Myocyte (in vitro differentiated cells): ENCODE measurements around the gene MYMX. TPM values are rescaled to one million over a fixed set of nuclear protein-coding genes. Genes with fewer than 3 reads are reported as not detected.
"Not testable (repeated sequence)": the region's sequence is repeated elsewhere in the genome, so short reads cannot be mapped to it uniquely, and the experiment has no call there.

Experiments used
- DNase-seq: peaks from one replicate; pipeline ENCODE4 v3.0.0-alpha.2; 2012; ENCODE audit warnings: low read depth
- total RNA-seq: library from RNA; depleted of rRNA; stranded (reverse); fragments of >200 nt; gene quantifications from 2 replicates; pipeline ENCODE4 v1.2.3, GENCODE V29; 2014

MYMX gene
- total RNA-seq, 1 donor from 2014 or later = 109 TPM

DNA sequence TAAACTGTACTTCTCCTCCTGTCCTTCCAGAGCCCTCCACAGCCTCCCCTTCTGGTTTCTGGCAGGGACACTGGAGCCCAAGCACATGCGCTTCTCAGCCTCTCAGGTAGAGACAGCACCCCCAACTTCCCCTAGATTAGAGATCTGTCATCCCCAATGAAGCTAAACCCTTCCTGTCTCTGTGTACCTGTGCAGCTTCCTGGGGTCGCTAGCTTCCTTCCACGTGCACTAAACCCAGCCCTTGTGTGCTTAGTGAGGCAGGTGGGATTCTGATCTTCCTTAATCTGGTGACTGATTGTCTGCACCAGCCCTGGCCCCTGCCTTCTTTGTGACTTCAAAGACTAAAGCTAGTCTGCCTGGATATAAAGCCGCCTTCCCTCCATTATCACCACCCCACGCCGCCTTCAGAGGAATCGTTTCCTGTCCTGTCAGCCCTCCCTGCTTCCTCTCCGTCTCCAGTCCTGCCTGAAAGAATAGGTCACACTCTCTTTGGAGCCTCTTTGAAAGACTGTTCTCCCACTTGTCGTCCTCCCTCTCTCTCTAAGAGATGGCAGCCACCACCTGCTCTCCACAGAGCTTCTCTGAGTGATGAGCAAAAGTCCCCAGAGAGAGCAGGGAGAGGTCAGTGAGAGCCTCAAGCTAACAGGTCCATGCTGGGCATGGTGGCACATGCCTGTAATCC, 30.6 kb upstream of the MYMX start:
- peak; percentile 72 for DNase-seq

DNA sequence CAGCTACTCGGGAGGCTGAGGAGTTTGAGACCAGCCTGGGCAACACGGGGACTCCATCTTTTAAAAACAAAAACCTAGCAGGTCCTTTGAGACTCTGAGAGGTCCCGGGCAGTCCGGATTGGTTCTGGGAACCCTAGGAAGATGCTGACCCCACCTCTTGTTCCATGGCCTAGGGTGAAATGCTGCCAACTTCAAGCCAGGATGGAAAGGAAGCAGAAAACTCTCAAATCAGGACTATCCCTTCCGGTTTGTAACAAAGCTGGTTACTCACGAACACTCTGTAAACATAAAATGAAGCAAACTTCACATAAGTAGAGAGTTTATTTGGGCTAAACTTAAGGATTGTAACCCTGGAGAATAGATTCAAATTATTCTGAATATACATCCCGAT, 30.1 kb upstream of the MYMX start:
- no peak for DNase-seq

DNA sequence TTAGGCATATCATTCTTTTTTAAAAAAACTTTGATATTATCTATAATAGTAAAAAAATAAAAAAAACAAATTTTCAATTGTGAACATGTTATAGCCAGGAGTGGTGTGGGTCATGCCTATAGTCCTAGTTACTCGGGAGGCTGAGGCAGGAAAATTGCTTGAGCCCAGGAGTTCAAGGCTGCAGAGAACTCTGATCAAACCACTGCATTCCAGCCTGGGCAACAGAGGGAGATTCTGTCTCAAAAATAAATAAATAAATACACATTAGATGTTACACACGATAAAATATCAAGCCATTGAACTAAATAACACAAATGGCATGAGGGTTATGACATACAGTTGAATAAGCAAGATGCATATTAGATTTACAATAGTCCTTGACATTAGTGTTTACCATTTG, 27.9 kb upstream of the MYMX start:
- no peak for DNase-seq

- DNase-seq = no peak
These were observed 27.5 kb upstream of the MYMX start for GRCh38 chr6:44189257-44189656.

DNA sequence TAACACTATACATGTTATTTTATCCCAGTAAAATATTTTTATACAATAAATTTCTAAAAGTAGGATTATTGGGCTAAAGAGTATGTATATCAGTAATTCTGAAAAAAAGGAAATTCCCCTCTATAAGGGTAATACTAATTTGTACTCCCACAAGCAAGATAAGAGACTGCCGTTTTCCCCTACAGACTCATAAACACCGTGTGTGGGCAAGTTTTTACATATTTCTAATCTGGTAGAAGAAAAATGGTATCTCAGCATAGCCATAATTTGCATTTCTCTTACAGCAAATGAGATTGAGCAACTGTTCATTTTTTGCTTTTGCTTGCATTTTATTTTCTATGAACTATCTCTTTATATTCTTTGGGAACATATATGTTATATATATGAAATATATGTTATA, 26.0 kb upstream of the MYMX start:
- no peak for DNase-seq

GRCh38 chr6:44192428-44193041, 24.2 kb upstream of the MYMX start:
- no peak for DNase-seq

DNA sequence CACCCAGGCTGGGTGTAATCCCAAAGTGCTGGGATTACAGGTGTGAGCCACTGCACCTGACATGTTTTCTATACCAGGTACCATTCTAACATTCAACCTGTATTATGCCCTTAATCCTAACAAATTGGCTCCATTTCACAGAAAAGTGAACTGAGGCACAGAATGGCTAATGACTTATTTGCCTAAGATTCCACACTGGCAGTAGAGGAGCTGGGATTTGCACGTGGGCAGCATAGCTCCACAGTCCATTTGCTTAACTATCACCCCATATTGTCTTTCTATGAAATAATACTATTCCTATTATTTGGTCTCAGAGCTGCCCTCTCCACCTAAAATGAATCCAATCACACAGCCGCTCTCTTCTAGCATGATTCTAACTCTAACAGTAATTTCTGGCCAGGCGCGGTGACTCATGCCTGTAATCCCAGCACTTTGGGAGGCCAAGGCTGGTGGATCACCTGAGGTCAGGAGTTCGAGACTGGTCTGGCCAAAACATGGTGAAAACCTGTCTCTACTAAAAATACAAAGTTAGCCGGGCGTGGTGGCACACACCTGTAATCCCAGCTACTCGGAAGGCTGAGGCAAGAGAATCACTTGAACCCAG, 23.3 kb upstream of the MYMX start:
- DNase-seq = no peak

GRCh38 chr6:44194326-44194725, 22.4 kb upstream of the MYMX start:
- DNase-seq = no peak

- not testable (repeated sequence) for DNase-seq
These were observed 20.4 kb upstream of the MYMX start for GRCh38 chr6:44196351-44196750.

GRCh38 chr6:44198684-44199083, 18.0 kb upstream of the MYMX start:
- no peak for DNase-seq

GRCh38 chr6:44199883-44200282, 16.8 kb upstream of the MYMX start:
- no peak for DNase-seq

GRCh38 chr6:44201200-44201599, 15.5 kb upstream of the MYMX start:
- DNase-seq = no peak

- peak; percentile 55 for DNase-seq
These were observed 15.0 kb upstream of the MYMX start for GRCh38 chr6:44201638-44202303.

DNA sequence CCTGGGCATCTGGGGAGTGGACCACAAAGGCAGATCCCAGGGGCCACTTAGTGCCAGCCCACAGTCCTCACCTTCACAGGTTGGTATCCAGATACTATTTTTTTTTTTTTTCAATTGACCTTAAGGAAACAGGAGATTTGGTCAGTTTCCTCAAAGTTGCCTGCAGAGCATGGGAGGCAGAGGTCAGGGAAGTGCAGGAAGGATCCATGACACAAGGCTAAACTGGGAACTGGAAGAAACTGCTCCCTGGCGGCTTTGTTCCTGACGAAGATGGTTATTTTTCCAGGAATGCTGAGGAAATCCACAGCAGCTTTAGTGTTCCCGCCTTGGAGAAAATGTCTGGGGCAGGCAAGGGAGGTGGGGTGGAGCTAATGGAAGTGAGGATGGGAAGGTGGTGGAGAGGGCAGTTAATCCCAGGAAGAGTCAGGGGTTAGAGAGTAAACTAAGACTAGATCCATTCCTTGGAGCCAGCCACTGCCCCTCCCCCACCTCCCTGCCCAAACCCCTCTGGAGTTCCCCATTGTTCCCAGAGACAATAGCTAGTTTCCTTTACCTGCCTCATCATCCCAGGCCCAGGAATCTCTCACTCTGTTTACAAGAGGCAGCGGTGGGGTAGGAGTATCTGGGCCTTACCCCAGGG, 14.3 kb upstream of the MYMX start:
- no peak for DNase-seq

GRCh38 chr6:44202972-44203750, 13.6 kb upstream of the MYMX start:
- DNase-seq = no peak

- no peak for DNase-seq
These were observed 12.8 kb upstream of the MYMX start for GRCh38 chr6:44203955-44204354.

DNA sequence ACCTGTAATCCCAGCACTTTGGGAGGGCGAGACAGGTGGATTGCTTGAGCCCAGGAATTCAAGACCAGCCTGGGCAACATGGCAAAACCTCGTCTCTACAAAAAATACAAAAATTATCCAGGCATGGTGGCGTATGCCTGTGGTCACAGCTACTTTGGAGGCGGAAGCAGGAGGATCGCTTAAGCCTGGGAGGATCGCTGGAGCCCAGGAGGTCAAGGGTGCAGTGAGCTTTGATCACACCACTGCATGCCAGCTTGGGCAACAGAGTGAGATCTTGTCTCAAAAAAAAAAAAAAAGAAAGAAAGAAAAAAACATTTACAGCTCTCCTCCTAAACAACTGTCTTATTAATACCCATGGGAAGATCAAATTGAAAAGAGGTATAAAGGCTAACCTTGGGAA, 8.8 kb upstream of the MYMX start:
- no peak for DNase-seq

GRCh38 chr6:44211284-44211683, 5.4 kb upstream of the MYMX start:
- no peak for DNase-seq

DNA sequence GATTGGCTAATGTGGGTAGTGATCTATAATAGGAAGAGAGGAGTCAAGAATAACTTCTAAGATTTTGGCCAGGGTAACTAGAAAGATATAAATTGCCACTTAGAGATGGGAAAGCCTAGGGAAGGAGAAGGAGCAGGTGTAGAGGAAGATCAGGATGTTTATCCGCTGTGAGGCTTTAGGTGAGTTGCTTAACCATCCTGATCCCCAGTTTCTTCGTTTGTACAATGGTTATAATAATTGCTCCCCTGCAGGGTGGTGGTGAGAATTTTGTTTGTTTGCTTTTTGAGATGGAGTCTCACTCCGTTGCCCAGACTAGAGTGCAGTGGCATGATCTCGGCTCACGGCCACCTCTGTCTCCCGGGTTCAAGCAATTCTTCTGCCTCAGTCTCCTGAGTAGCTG, 2.4 kb upstream of the MYMX start:
- no peak for DNase-seq

GRCh38 chr6:44217332-44218143, 812 bp downstream of the MYMX start:
- DNase-seq = peak; percentile 87
